PC-3 (cell line): ENCODE results near the gene SLC38A5.

Source experiments
- EZH2 ChIP-seq: fragments of 300-600 bp; sonication (generic); IDR thresholded peaks from one replicate; pipeline ENCODE4 v1.6.1; 2017; ENCODE audit warnings: antibody characterized with exemption, mild to moderate bottlenecking, low read length; ENCODE audit not compliant: unreplicated experiment
- TF ChIP-seq, protein P1 (sequence below): fragments of 300-600 bp; sonication (generic); conservative IDR thresholded peaks from 2 replicates; pipeline ENCODE4 v1.5.1; 2017; ENCODE audit warnings: antibody characterized with exemption, low read depth, mild to moderate bottlenecking, low read length

DNA sequence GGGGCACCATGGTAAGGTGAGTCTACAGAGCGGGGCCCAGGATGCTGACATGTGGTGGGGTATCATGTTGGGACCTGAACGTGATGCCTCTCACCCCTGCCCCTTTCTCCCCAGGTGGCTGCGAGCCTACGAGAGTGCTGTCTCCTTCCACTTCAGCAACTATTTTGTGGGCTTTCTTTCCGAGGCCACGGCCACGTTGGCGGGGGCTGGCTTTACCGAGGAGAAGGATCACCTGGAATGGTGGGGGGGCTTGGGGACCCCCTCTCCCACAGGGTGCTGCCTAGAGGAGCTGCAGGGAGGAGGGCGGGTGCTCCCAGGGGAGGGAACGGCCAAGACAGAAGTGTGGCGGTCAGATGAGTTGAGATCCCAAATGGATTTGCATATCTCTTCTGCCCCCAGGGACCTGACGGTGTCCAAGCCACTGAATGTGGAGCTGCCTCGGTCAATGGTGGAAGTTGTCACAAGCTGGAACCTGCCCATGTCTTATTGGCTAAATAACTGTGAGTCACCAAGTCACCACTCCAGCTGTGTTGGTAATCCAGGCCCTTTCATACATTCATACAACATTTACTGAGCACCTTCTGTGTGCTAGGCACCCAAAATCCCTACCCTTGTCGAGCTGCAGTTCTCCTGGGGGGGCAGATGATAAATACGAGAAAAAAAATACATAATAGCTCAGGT lies 44.2 kb upstream of the SLC38A5 start:
- no peak for TF ChIP-seq EZH2
- TF ChIP-seq, protein P1, sequence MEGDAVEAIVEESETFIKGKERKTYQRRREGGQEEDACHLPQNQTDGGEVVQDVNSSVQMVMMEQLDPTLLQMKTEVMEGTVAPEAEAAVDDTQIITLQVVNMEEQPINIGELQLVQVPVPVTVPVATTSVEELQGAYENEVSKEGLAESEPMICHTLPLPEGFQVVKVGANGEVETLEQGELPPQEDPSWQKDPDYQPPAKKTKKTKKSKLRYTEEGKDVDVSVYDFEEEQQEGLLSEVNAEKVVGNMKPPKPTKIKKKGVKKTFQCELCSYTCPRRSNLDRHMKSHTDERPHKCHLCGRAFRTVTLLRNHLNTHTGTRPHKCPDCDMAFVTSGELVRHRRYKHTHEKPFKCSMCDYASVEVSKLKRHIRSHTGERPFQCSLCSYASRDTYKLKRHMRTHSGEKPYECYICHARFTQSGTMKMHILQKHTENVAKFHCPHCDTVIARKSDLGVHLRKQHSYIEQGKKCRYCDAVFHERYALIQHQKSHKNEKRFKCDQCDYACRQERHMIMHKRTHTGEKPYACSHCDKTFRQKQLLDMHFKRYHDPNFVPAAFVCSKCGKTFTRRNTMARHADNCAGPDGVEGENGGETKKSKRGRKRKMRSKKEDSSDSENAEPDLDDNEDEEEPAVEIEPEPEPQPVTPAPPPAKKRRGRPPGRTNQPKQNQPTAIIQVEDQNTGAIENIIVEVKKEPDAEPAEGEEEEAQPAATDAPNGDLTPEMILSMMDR = no peak
